Osteocyte (in vitro differentiated cells): Measurements from ENCODE around the gene PJA2. TPM values are rescaled to one million over a fixed set of nuclear protein-coding genes. Genes with fewer than 3 reads are reported as not detected.

Experiments used
- DNase-seq: peaks from one replicate; pipeline ENCODE4 v3.0.0; 2021; ENCODE audit warnings: mixed read lengths; ENCODE audit not compliant: unreplicated experiment; ENCODE audit errors: extremely low spot score
- H3K27ac Mint-ChIP-seq: one replicate; pipeline ENCODE4 v1.8.0; 2021; ENCODE audit warnings: mild to moderate bottlenecking, mixed read lengths; ENCODE audit not compliant: unreplicated experiment
- H3K27me3 Mint-ChIP-seq: one replicate; pipeline ENCODE4 v1.8.0; 2021; ENCODE audit warnings: mixed read lengths; ENCODE audit not compliant: unreplicated experiment
- H3K36me3 Mint-ChIP-seq: one replicate; pipeline ENCODE4 v1.8.0; 2021; ENCODE audit warnings: mixed read lengths; ENCODE audit not compliant: unreplicated experiment
- H3K4me1 Mint-ChIP-seq: one replicate; pipeline ENCODE4 v1.8.0; 2021; ENCODE audit warnings: mixed read lengths; ENCODE audit not compliant: unreplicated experiment
- H3K4me3 Mint-ChIP-seq: one replicate; pipeline ENCODE4 v1.8.0; 2021; ENCODE audit warnings: mild to moderate bottlenecking, moderate library complexity, mixed read lengths; ENCODE audit not compliant: unreplicated experiment
- H3K9me3 Mint-ChIP-seq: one replicate; pipeline ENCODE4 v1.8.0; 2021; ENCODE audit warnings: mixed read lengths; ENCODE audit not compliant: unreplicated experiment
- total RNA-seq: library from RNA; stranded (reverse); gene quantifications from 2 replicates; pipeline ENCODE4 v1.2.1, GENCODE V29; 2021
- TF ChIP-seq, protein P1 (sequence below): fragments of 200-600 bp; sonication (generic); IDR thresholded peaks from 2 replicates; pipeline ENCODE4 v1.5.0; 2021; ENCODE audit warnings: antibody characterized with exemption, mild to moderate bottlenecking, moderate library complexity

The PJA2 gene
- total RNA-seq, 1 donor from 2014 or later: 102 TPM

DNA sequence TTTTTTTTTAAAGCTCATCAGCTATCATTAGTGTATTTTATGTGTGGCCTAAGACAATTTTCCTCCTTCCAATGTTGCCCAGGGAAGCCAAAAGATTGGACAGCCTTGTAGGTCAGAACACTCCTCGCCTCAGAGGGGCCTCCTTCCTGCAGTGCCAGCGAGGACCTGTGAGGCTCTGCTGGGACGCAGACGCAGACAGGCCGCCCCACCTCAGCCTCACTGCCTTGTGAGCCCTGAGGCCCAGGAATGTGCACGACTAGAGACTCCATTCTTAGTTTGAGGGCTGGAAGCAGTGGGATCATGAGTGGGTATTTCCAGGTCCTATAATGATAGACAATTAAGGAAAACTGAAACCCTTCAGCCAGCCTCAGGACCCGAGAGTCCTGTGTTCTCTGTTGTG is 85.4 kb downstream of the PJA2 start:
- no peaks in the 10 kb centered on the region for H3K9me3 Mint-ChIP-seq
- no peak overlapping the region for H3K27ac Mint-ChIP-seq
- no peak for DNase-seq
- no peaks in the 10 kb centered on the region for H3K27me3 Mint-ChIP-seq
- H3K4me3 Mint-ChIP-seq: no peak overlapping the region
- peaks cover 9% of the 10 kb centered on the region for H3K4me1 Mint-ChIP-seq
- H3K36me3 Mint-ChIP-seq: peaks cover 22% of the 10 kb centered on the region
- TF ChIP-seq, protein P1, sequence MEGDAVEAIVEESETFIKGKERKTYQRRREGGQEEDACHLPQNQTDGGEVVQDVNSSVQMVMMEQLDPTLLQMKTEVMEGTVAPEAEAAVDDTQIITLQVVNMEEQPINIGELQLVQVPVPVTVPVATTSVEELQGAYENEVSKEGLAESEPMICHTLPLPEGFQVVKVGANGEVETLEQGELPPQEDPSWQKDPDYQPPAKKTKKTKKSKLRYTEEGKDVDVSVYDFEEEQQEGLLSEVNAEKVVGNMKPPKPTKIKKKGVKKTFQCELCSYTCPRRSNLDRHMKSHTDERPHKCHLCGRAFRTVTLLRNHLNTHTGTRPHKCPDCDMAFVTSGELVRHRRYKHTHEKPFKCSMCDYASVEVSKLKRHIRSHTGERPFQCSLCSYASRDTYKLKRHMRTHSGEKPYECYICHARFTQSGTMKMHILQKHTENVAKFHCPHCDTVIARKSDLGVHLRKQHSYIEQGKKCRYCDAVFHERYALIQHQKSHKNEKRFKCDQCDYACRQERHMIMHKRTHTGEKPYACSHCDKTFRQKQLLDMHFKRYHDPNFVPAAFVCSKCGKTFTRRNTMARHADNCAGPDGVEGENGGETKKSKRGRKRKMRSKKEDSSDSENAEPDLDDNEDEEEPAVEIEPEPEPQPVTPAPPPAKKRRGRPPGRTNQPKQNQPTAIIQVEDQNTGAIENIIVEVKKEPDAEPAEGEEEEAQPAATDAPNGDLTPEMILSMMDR: no peak

DNA sequence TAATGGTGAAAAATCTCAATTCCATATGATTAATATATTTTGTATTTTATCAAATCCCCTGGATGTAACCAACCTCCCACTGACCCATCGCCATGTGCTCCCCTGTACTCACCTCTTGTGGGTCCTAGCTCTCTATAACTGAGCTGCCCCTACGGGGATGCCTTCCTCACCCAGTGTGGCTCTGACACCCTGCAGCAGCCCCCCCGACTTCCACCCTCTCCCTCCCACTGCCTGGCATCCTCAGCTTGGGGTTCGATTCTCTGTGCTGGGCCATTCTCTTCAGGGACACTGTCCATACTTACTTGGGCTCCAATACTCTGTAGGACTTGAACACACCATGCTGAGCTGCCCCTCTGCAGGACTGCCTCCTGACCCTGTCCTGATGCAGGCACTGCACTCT is 87.1 kb downstream of the PJA2 start:
- Mint-ChIP-seq H3K4me1 (peaks cover 9% of the 10 kb centered on the region), H3K36me3 (peaks cover 17% of the 10 kb centered on the region), H3K4me3 (no peak overlapping the region), H3K27ac (no peak overlapping the region), H3K9me3 (no peaks in the 10 kb centered on the region), H3K27me3 (no peaks in the 10 kb centered on the region)
- no peak for DNase-seq
- TF ChIP-seq, protein P1: no peak

DNA sequence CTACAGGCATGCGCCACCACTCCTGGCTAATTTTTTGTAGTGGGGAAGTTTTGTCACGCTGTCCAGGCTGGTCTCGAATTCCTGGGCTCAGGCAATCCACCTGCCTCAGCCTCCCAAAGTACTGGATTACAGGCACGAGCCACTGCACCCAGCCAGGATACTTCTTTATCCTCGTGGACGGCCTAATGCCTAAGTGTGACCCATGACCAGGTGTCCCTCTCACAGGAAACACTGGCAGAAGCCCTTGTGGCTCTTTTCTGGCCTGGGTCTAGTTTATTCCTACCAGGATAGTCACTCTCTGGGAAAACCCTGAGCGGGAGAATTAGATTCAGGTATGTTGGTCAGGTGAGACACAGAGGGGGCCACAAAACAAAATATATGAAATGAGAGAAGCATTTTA is 90.4 kb downstream of the PJA2 start:
- Mint-ChIP-seq H3K36me3 (peaks cover 15% of the 10 kb centered on the region), H3K27me3 (no peaks in the 10 kb centered on the region), H3K4me1 (peaks cover 9% of the 10 kb centered on the region), H3K4me3 (no peak overlapping the region), H3K9me3 (no peaks in the 10 kb centered on the region), H3K27ac (no peak overlapping the region)
- DNase-seq: no peak
- TF ChIP-seq, protein P1: no peak

DNA sequence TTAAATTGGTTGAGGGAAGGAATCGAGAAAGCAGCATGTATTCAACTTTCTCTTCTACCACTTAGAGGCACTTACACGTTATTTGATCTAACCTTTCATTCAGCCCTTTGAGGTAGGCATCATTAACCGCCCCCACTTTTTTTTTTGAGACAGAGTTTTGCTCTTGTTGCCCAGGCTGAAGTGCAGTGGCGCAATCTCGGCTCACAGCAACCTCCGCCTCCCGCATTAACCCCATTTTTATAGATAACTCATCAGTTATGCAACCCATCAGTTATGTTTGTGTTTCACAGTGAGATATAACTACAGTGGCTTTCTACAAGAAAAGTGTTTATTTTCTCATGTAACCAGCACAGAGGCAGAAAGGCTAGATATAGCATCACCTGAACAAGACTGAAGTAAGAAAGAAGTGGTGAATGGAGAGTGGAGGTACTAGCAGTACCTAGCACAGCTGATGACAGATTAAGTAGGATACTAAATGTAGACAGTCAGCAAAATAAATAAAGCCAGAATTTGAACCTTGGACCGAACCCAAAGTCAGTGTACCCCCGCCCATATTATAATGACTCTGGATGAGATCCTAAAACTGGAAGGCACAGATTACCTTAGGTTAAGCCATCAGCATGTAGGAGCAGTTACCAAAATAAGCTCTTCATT is 91.2 kb downstream of the PJA2 start:
- peaks cover 2% of the 10 kb centered on the region for H3K4me1 Mint-ChIP-seq
- H3K27me3 Mint-ChIP-seq: no peaks in the 10 kb centered on the region

DNA sequence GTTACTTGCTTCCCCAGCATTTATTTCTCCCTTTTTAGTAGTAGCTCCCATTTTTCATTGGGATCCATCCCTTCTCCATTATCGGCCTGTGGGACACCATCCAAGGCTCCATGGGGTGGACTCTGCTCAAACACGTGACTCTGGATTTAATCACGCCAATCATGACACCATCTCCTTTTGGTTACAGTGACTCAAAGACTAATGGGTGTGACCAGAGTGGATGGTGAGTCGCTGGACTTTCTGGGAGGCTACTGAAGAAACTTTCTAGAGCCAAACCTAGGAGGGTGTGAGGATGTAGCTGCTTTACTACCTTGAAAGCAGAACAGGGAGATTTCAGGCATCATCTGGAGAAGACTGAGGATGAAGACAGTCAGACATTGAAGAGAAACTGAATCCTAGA is 93.1 kb downstream of the PJA2 start:
- Mint-ChIP-seq H3K27me3 (no peaks in the 10 kb centered on the region), H3K27ac (no peak overlapping the region)

More for the DNA sequence above, 91.2 kb downstream of the PJA2 start:
- peaks cover 14% of the 10 kb centered on the region for H3K36me3 Mint-ChIP-seq
- H3K27ac Mint-ChIP-seq: no peak overlapping the region
- no peak for DNase-seq
- H3K4me3 Mint-ChIP-seq: no peak overlapping the region
- TF ChIP-seq, protein P1: no peak
- H3K9me3 Mint-ChIP-seq: no peaks in the 10 kb centered on the region

More for the DNA sequence above, 93.1 kb downstream of the PJA2 start:
- Mint-ChIP-seq H3K4me3 (no peak overlapping the region), H3K9me3 (no peaks in the 10 kb centered on the region), H3K4me1 (no peaks in the 10 kb centered on the region), H3K36me3 (peaks cover 13% of the 10 kb centered on the region)
- TF ChIP-seq, protein P1: no peak
- DNase-seq: no peak
